Measurements from ENCODE around the gene KIAA1328.
"Not testable (repeated sequence)": the region's sequence is repeated elsewhere in the genome, so short reads cannot be mapped to it uniquely, and the experiment has no call there.

The KIAA1328 gene

GRCh38 chr18:36887114-36887513 is 58.2 kb downstream of the KIAA1328 start:
- no peak for DNase-seq (ENCODE audit: low read depth in 3 of 3)

GRCh38 chr18:36887864-36888263 is 58.9 kb downstream of the KIAA1328 start:
- no peak for DNase-seq (ENCODE audit: low read depth in 3 of 3)

GRCh38 chr18:36888778-36889177 is 59.9 kb downstream of the KIAA1328 start:
- DNase-seq (ENCODE audit: low read depth in 3 of 3), result no peak

- DNase-seq (ENCODE audit: low read depth in 3 of 3), result no peak
Observed at GRCh38 chr18:36889321-36889720, 60.4 kb downstream of the KIAA1328 start.

- DNase-seq (ENCODE audit: low read depth in 3 of 3), result no peak
Observed at GRCh38 chr18:36889742-36890141, 60.8 kb downstream of the KIAA1328 start.

- DNase-seq (ENCODE audit: low read depth in 3 of 3), result no peak
Observed at GRCh38 chr18:36890598-36890997, 61.7 kb downstream of the KIAA1328 start.

- no peak for DNase-seq (ENCODE audit: low read depth in 3 of 3)
Observed at GRCh38 chr18:36893227-36893626, 64.3 kb downstream of the KIAA1328 start.

- DNase-seq (ENCODE audit: low read depth in 3 of 3), result no peak
Observed at GRCh38 chr18:36895606-36896005, 66.7 kb downstream of the KIAA1328 start.

GRCh38 chr18:36897253-36897652 is 68.3 kb downstream of the KIAA1328 start:
- DNase-seq (ENCODE audit: low read depth in 3 of 3), result no peak

- no peak for DNase-seq (ENCODE audit: low read depth in 3 of 3)
Observed at GRCh38 chr18:36899289-36899688, 70.4 kb downstream of the KIAA1328 start.

GRCh38 chr18:36900466-36900865 is 71.5 kb downstream of the KIAA1328 start:
- no peak for DNase-seq (ENCODE audit: low read depth in 3 of 3)

- no peak for DNase-seq (ENCODE audit: low read depth in 3 of 3)
Observed at GRCh38 chr18:36901277-36901701, 72.4 kb downstream of the KIAA1328 start.

GRCh38 chr18:36903215-36903928 is 74.4 kb downstream of the KIAA1328 start:
- DNase-seq (ENCODE audit: low read depth in 3 of 3), result no peak

GRCh38 chr18:36905571-36905970 is 76.6 kb downstream of the KIAA1328 start:
- no peak for DNase-seq (ENCODE audit: low read depth in 3 of 3)

GRCh38 chr18:36909282-36909681 is 80.4 kb downstream of the KIAA1328 start:
- not testable (repeated sequence) for DNase-seq (ENCODE audit: low read depth in 3 of 3)

GRCh38 chr18:36912887-36913286 is 84.0 kb downstream of the KIAA1328 start:
- no peak for DNase-seq (ENCODE audit: low read depth in 3 of 3)

- DNase-seq (ENCODE audit: low read depth in 3 of 3), result no peak
Observed at GRCh38 chr18:36917907-36918306, 89.0 kb downstream of the KIAA1328 start.

GRCh38 chr18:36929601-36930000 is 100.7 kb downstream of the KIAA1328 start:
- DNase-seq (ENCODE audit: low read depth in 3 of 3), result no peak

- no peak for DNase-seq (ENCODE audit: low read depth in 3 of 3)
Observed at GRCh38 chr18:36931106-36931505, 102.2 kb downstream of the KIAA1328 start.

GRCh38 chr18:36933552-36933951 is 104.6 kb downstream of the KIAA1328 start:
- DNase-seq (ENCODE audit: low read depth in 3 of 3), result no peak

GRCh38 chr18:36934884-36935283 is 106.0 kb downstream of the KIAA1328 start:
- DNase-seq (ENCODE audit: low read depth in 3 of 3), result no peak

GRCh38 chr18:36942264-36942663 is 113.3 kb downstream of the KIAA1328 start:
- DNase-seq (ENCODE audit: low read depth in 3 of 3), result no peak

- no peak for DNase-seq (ENCODE audit: low read depth in 3 of 3)
Observed at GRCh38 chr18:36947820-36948348, 119.0 kb downstream of the KIAA1328 start.

- no peak for DNase-seq (ENCODE audit: low read depth in 3 of 3)
Observed at GRCh38 chr18:36950282-36950681, 121.4 kb downstream of the KIAA1328 start.
